Neural cell (in vitro differentiated cells): Measurements from ENCODE around the gene LILRB2. TPM values are rescaled to one million over a fixed set of nuclear protein-coding genes. Genes with fewer than 3 reads are reported as not detected.
"Not testable (repeated sequence)": the region's sequence is repeated elsewhere in the genome, so short reads cannot be mapped to it uniquely, and the experiment has no call there.

Source experiments
- H2AFZ ChIP-seq: fragments of 200-600, 300-800 bp; sonication (generic), shearing (Covaris generic); 2 replicates; pipeline ENCODE4 v1.6.0; 2014; ENCODE audit warnings: low read depth, mild to moderate bottlenecking, antibody characterized with exemption, low read length, moderate library complexity
- H3F3A ChIP-seq: fragments of 200-600 bp; shearing (Covaris generic); 2 replicates; pipeline ENCODE4 v1.6.1; 2016; ENCODE audit warnings: mild to moderate bottlenecking, moderate library complexity, mixed read lengths, antibody characterized with exemption, low read length; ENCODE audit not compliant: insufficient read depth, poor library complexity, severe bottlenecking
- H3K27ac ChIP-seq: fragments of 200-600, 300-800 bp; sonication (generic), shearing (Covaris generic); 2 replicates; pipeline ENCODE4 v1.5.1; 2014; ENCODE audit warnings: mild to moderate bottlenecking, low read length, moderate library complexity
- H3K27me3 ChIP-seq: fragments of 300-800, 200-600 bp; sonication (generic), shearing (Covaris generic); 2 replicates; pipeline ENCODE4 v1.6.0; 2014; ENCODE audit warnings: mild to moderate bottlenecking, low read depth, low read length, moderate library complexity; ENCODE audit not compliant: insufficient read depth
- H3K36me3 ChIP-seq: fragments of 300-800, 200-600 bp; sonication (generic), shearing (Covaris generic); 2 replicates; pipeline ENCODE4 v1.5.1; 2014; ENCODE audit warnings: mild to moderate bottlenecking, antibody characterized with exemption, low read length, moderate library complexity; ENCODE audit not compliant: insufficient read depth
- H3K4me2 ChIP-seq: fragments of 300-800, 200-600 bp; sonication (generic), shearing (Covaris generic); 2 replicates; pipeline ENCODE4 v1.6.0; 2014; ENCODE audit warnings: mild to moderate bottlenecking, low read length
- H3K4me3 ChIP-seq: fragments of 300-800, 200-600 bp; sonication (generic), shearing (Covaris generic); 2 replicates; pipeline ENCODE4 v1.5.1; 2014; ENCODE audit warnings: mild to moderate bottlenecking, low read length, moderate library complexity
- H3K79me2 ChIP-seq: fragments of 200-600 bp; shearing (Covaris generic); replicated peaks from 2 replicates; pipeline ENCODE4 v1.6.0; 2014; ENCODE audit warnings: mild to moderate bottlenecking, low read length, moderate library complexity; ENCODE audit not compliant: insufficient read depth
- H3K9ac ChIP-seq: fragments of 300-800, 200-600 bp; sonication (generic), shearing (Covaris generic); 2 replicates; pipeline ENCODE4 v1.6.1; 2016; ENCODE audit warnings: mild to moderate bottlenecking, low read length, mixed read lengths
- H3K9me2 ChIP-seq: fragments of 200-600 bp; shearing (Covaris generic); 2 replicates; pipeline ENCODE4 v1.6.1; 2016; ENCODE audit warnings: mild to moderate bottlenecking, low read length, mixed read lengths; ENCODE audit not compliant: insufficient read depth
- H3K9me3 ChIP-seq: fragments of 200-600, 300-800 bp; sonication (generic), shearing (Covaris generic); 2 replicates; pipeline ENCODE4 v1.6.1; 2016; ENCODE audit warnings: mild to moderate bottlenecking, mixed run types, low read length, moderate library complexity, mixed read lengths
- H4K20me1 ChIP-seq: fragments of 200-600 bp; shearing (Covaris generic); 2 replicates; pipeline ENCODE4 v1.6.1; 2016; ENCODE audit warnings: mild to moderate bottlenecking, mixed run types; ENCODE audit not compliant: insufficient read depth
- EZH2 ChIP-seq: fragments of 200-600, 300-800 bp; shearing (Covaris generic), sonication (generic); IDR thresholded peaks from 2 replicates; pipeline ENCODE4 v1.6.1; 2014; ENCODE audit warnings: antibody characterized with exemption, low read length, borderline replicate concordance, mild to moderate bottlenecking; ENCODE audit not compliant: insufficient read depth, poor library complexity, severe bottlenecking
- MXI1 ChIP-seq: fragments of 450-650 bp; conservative IDR thresholded peaks from 2 replicates; pipeline ENCODE4 v1.6.1; 2014; ENCODE audit warnings: antibody characterized with exemption, mild to moderate bottlenecking; ENCODE audit not compliant: poor library complexity, severe bottlenecking
- POLR2AphosphoS5 ChIP-seq: IDR thresholded peaks from 2 replicates; pipeline ENCODE4 v1.6.1; 2012
- polyA plus RNA-seq: library from polyadenylated mRNA; depleted of rRNA; stranded (reverse); fragments of >200 nt; gene quantifications from 2 replicates; pipeline ENCODE4 v1.2.3, GENCODE V29; 2014
- small RNA-seq, 3 experiments: library from RNA; depleted of rRNA; stranded (forward); fragments of <200 nt; gene quantifications; one replicate each; pipeline ENCODE3, GENCODE V24; 2012
- TF ChIP-seq, protein P1 (sequence below): IDR thresholded peaks from 2 replicates; pipeline ENCODE4 v1.6.1; 2012; ENCODE audit warnings: borderline replicate concordance

Gene LILRB2
- polyA plus RNA-seq, 1 donor from 2014 or later, result not detected

DNA sequence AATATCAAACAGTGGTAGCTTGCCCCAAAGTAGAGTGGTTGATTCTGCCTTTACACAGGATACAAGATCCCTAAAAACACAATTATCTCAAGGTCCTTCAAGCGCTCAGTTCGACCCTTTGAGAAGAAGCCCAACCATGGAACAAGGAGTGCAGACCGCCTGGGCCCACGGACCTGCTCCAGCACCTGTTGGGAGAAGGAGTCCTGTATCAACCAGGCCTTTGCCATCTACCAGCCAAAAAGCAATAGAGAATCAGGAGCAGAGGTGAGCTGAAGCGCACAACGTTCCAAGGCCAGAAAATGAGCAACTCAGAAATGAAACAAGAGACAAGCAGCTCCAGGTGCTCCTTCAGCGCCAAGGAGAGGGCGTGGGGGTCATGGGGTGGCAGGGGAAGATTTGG, 51.8 kb downstream of the LILRB2 start:
- H3K9me2 ChIP-seq, result no peaks in the 10 kb centered on the region
- no peaks in the 10 kb centered on the region for H3F3A ChIP-seq
- no peaks in the 10 kb centered on the region for H3K36me3 ChIP-seq
- H3K4me2 ChIP-seq, result no peak overlapping the region
- H3K9ac ChIP-seq, result no peak overlapping the region
- TF ChIP-seq MXI1, result no peak
- TF ChIP-seq EZH2, result no peak
- TF ChIP-seq, protein P1, sequence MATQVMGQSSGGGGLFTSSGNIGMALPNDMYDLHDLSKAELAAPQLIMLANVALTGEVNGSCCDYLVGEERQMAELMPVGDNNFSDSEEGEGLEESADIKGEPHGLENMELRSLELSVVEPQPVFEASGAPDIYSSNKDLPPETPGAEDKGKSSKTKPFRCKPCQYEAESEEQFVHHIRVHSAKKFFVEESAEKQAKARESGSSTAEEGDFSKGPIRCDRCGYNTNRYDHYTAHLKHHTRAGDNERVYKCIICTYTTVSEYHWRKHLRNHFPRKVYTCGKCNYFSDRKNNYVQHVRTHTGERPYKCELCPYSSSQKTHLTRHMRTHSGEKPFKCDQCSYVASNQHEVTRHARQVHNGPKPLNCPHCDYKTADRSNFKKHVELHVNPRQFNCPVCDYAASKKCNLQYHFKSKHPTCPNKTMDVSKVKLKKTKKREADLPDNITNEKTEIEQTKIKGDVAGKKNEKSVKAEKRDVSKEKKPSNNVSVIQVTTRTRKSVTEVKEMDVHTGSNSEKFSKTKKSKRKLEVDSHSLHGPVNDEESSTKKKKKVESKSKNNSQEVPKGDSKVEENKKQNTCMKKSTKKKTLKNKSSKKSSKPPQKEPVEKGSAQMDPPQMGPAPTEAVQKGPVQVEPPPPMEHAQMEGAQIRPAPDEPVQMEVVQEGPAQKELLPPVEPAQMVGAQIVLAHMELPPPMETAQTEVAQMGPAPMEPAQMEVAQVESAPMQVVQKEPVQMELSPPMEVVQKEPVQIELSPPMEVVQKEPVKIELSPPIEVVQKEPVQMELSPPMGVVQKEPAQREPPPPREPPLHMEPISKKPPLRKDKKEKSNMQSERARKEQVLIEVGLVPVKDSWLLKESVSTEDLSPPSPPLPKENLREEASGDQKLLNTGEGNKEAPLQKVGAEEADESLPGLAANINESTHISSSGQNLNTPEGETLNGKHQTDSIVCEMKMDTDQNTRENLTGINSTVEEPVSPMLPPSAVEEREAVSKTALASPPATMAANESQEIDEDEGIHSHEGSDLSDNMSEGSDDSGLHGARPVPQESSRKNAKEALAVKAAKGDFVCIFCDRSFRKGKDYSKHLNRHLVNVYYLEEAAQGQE, result no peak
- TF ChIP-seq POLR2AphosphoS5, result no peak
- H4K20me1 ChIP-seq, result no peaks in the 10 kb centered on the region
- H3K79me2 ChIP-seq, result no peaks in the 10 kb centered on the region
- H2AFZ ChIP-seq, result no peak overlapping the region
- H3K4me3 ChIP-seq, result no peak overlapping the region
- H3K27me3 ChIP-seq, result no peaks in the 10 kb centered on the region
- H3K27ac ChIP-seq, result no peak overlapping the region
- H3K9me3 ChIP-seq, result no peaks in the 10 kb centered on the region

- H3K36me3 ChIP-seq, H2AFZ ChIP-seq, H3K27me3 ChIP-seq, H3K27ac ChIP-seq, H3K9me3 ChIP-seq, H3K79me2 ChIP-seq, H3K9ac ChIP-seq, H3K4me2 ChIP-seq, H3F3A ChIP-seq, H3K9me2 ChIP-seq, H4K20me1 ChIP-seq, H3K4me3 ChIP-seq: not testable (repeated sequence)
These were observed 56.3 kb downstream of the LILRB2 start for GRCh38 chr19:54224619-54225018.

GRCh38 chr19:54223937-54224281, 57.0 kb downstream of the LILRB2 start:
- not testable (repeated sequence) for H3K4me3 ChIP-seq, H2AFZ ChIP-seq, H3K4me2 ChIP-seq, H3K79me2 ChIP-seq, H3K9ac ChIP-seq, H3K9me3 ChIP-seq, H3F3A ChIP-seq, H4K20me1 ChIP-seq, H3K9me2 ChIP-seq, H3K27ac ChIP-seq, H3K36me3 ChIP-seq, H3K27me3 ChIP-seq

Small RNA genes within 50 kb of the gene (small RNA-seq; reads per million reads assigned to genes)
- gene AC245884.12, result 0 reads per million in 3 experiments
- gene MIR4752, result 0 reads per million in 3 experiments
- 0 reads per million in 3 experiments for gene RNU6-1307P

Other genes with a start within 250 kb of the LILRB2 start
- not detected in 2 replicates for gene VSTM1, start 217.2 kb downstream of the LILRB2 start, polyA plus RNA-seq
- gene TARM1, start 199.7 kb downstream of the LILRB2 start, polyA plus RNA-seq, result not detected in 2 replicates
- 0.20 TPM in 1 of 2 replicates, not detected in the other for gene OSCAR, start 180.3 kb downstream of the LILRB2 start, polyA plus RNA-seq
- gene NDUFA3, start 178.3 kb downstream of the LILRB2 start, polyA plus RNA-seq, result 21.4 and 62.8 TPM in 2 replicates
- gene TFPT, start 165.5 kb downstream of the LILRB2 start, polyA plus RNA-seq, result 24.3 and 28.0 TPM in 2 replicates
- 73.5 and 76.6 TPM in 2 replicates for gene PRPF31, start 165.4 kb downstream of the LILRB2 start, polyA plus RNA-seq
- gene CNOT3, start 143.3 kb downstream of the LILRB2 start, polyA plus RNA-seq, result 3.8 and 7.6 TPM in 2 replicates
- 14.0 and 17.0 TPM in 2 replicates for gene LENG1, start 121.4 kb downstream of the LILRB2 start, polyA plus RNA-seq
- gene TMC4, start 108.0 kb downstream of the LILRB2 start, polyA plus RNA-seq, result 0.15 and 2.2 TPM in 2 replicates
- gene MBOAT7, start 91.5 kb downstream of the LILRB2 start, polyA plus RNA-seq, result 19.0 and 25.1 TPM in 2 replicates
- 113 and 130 TPM in 2 replicates for gene TSEN34, start 89.8 kb downstream of the LILRB2 start, polyA plus RNA-seq
- 1,693 and 1,965 TPM in 2 replicates for gene RPS9, start 80.3 kb downstream of the LILRB2 start, polyA plus RNA-seq
- gene LILRB3, start 58.1 kb downstream of the LILRB2 start, polyA plus RNA-seq, result not detected in 2 replicates
- gene LILRA6, start 38.3 kb downstream of the LILRB2 start, polyA plus RNA-seq, result not detected in 2 replicates
- gene LILRB5, start 23.8 kb downstream of the LILRB2 start, polyA plus RNA-seq, result not detected in 2 replicates
- not detected in 2 replicates for gene LILRA5, start 32.1 kb upstream of the LILRB2 start, polyA plus RNA-seq
- not detected in 2 replicates for gene LILRA4, start 58.1 kb upstream of the LILRB2 start, polyA plus RNA-seq
- gene LAIR1, start 83.8 kb upstream of the LILRB2 start, polyA plus RNA-seq, result not detected in 2 replicates
- gene TTYH1, start 134.4 kb upstream of the LILRB2 start, polyA plus RNA-seq, result 33.4 and 36.1 TPM in 2 replicates
- gene LENG8, start 168.1 kb upstream of the LILRB2 start, polyA plus RNA-seq, result 24.2 and 50.8 TPM in 2 replicates
- gene LENG9, start 182.7 kb upstream of the LILRB2 start, polyA plus RNA-seq, result 0.58 and 0.82 TPM in 2 replicates
- gene CDC42EP5, start 192.2 kb upstream of the LILRB2 start, polyA plus RNA-seq, result not detected in 2 replicates
- not detected in 2 replicates for gene LAIR2, start 221.7 kb upstream of the LILRB2 start, polyA plus RNA-seq